Progenitor cell of endocrine pancreas (in vitro differentiated cells): Measurements from ENCODE around the gene LRP3. TPM values are rescaled to one million over a fixed set of nuclear protein-coding genes. Genes with fewer than 3 reads are reported as not detected.

Experiments
- DNase-seq: peaks from one replicate; pipeline ENCODE4 v3.0.0; 2021; ENCODE audit warnings: low spot score; ENCODE audit not compliant: unreplicated experiment
- H3K27ac Mint-ChIP-seq: 2 replicates; pipeline ENCODE4 v1.8.0; 2021; ENCODE audit warnings: mild to moderate bottlenecking, moderate library complexity, mixed read lengths
- H3K27me3 Mint-ChIP-seq: 2 replicates; pipeline ENCODE4 v1.8.0; 2021; ENCODE audit warnings: mixed read lengths
- H3K36me3 Mint-ChIP-seq: 2 replicates; pipeline ENCODE4 v1.8.0; 2022; ENCODE audit warnings: mixed read lengths; ENCODE audit not compliant: insufficient read depth
- H3K4me1 Mint-ChIP-seq: 2 replicates; pipeline ENCODE4 v1.8.0; 2021; ENCODE audit warnings: low read depth, mixed read lengths
- H3K4me3 Mint-ChIP-seq: 2 replicates; pipeline ENCODE4 v1.8.0; 2021; ENCODE audit warnings: low read depth, mild to moderate bottlenecking, moderate library complexity, mixed read lengths
- H3K9me3 Mint-ChIP-seq: 2 replicates; pipeline ENCODE4 v1.8.0; 2021; ENCODE audit warnings: low read depth, mixed read lengths
- total RNA-seq: library from RNA; stranded (reverse); gene quantifications from 2 replicates; pipeline ENCODE4 v1.2.1, GENCODE V29; 2021
- TF ChIP-seq, protein P1 (sequence below): fragments of 200-600 bp; sonication (generic); IDR thresholded peaks from one replicate; pipeline ENCODE4 v1.5.0; 2021; ENCODE audit warnings: antibody characterized with exemption, mild to moderate bottlenecking; ENCODE audit not compliant: unreplicated experiment

LRP3 gene
- total RNA-seq, 1 donor from 2014 or later: 51.2 TPM

DNA sequence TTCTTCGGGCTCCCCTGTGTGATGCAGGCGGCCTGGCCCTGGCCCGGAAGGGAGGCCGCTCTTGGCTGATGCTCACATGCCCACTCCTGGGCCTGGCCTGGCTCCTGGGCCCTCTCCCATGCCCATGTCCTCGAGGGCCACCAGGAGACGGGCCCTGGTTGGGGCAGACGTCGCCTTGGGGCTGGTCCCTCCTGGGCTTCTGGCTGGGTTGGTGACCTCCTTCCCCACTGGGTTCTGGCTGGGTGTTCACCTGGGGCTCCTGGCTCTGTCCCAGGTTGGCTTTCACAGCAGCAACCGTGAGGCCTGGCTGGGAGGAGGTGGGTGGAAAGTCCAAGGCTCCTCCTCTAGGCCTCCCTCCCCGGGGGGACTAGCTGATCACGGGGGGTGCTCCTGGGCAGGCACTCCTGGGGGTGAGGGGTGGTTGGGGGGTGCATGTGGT is 47.0 kb downstream of the LRP3 start:
- Mint-ChIP-seq H3K4me1 (no peaks in the 10 kb centered on the region), H3K27ac (no peak overlapping the region), H3K4me3 (no peak overlapping the region), H3K36me3 (no peaks in the 10 kb centered on the region), H3K9me3 (no peaks in the 10 kb centered on the region), H3K27me3 (peaks cover 8% of the 10 kb centered on the region)
- DNase-seq: no peak
- TF ChIP-seq, protein P1, sequence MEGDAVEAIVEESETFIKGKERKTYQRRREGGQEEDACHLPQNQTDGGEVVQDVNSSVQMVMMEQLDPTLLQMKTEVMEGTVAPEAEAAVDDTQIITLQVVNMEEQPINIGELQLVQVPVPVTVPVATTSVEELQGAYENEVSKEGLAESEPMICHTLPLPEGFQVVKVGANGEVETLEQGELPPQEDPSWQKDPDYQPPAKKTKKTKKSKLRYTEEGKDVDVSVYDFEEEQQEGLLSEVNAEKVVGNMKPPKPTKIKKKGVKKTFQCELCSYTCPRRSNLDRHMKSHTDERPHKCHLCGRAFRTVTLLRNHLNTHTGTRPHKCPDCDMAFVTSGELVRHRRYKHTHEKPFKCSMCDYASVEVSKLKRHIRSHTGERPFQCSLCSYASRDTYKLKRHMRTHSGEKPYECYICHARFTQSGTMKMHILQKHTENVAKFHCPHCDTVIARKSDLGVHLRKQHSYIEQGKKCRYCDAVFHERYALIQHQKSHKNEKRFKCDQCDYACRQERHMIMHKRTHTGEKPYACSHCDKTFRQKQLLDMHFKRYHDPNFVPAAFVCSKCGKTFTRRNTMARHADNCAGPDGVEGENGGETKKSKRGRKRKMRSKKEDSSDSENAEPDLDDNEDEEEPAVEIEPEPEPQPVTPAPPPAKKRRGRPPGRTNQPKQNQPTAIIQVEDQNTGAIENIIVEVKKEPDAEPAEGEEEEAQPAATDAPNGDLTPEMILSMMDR: no peak

DNA sequence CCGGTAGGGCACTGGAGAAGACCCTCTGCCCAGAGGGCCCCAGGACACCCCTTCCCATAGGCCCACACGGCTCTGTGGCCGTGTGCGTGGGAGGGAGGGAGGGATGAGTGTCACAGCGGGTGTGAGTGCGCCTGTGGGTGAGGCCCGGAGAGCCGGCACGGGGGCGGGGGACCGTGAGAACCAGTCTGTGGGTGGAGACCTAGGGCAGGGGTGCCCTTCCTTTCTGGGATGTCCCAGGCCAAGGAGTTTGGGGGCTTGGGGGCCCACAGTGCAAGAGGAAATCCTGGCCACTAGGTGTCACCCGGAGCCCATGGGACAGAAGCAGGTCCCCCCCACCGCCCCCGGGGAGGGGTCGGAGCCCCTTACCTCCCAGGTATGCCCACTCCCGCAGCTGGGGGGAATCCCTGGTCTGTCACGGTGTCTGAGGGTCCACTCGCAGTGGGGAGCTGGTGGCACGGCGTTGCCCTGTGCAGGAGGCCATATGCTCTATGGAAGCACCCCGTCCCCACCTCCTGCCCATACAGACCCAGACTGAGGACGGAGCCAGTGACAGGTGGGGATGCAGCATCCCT is 47.5 kb downstream of the LRP3 start:
- peaks cover 8% of the 10 kb centered on the region for H3K27me3 Mint-ChIP-seq
- no peak for DNase-seq
- H3K4me1 Mint-ChIP-seq: no peaks in the 10 kb centered on the region
- TF ChIP-seq, protein P1: peak; percentile 67
- no peak overlapping the region for H3K4me3 Mint-ChIP-seq
- no peak overlapping the region for H3K27ac Mint-ChIP-seq
- H3K36me3 Mint-ChIP-seq: no peaks in the 10 kb centered on the region
- no peaks in the 10 kb centered on the region for H3K9me3 Mint-ChIP-seq

DNA sequence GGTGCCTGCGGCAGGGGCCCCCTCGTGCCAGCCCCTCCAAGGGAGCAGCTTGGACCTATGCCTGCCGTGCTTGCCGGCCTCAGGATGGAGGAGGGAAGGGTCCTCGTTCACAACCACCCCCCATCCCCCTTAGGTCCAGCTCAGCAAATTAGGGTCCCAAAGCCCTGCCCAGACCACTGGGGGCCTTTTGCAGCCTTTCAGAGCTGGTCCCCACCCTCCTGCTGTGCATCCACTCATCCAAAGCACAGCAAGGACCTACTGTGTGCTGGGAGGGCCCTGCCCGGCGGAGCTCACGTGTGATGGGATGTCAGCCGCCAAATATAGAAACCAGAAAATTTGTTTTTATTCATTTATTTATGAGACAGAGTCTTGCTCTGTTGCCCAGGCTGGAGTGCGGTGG is 48.0 kb downstream of the LRP3 start:
- H3K4me1 Mint-ChIP-seq: peaks cover 1% of the 10 kb centered on the region
- H3K27ac Mint-ChIP-seq: no peak overlapping the region
- TF ChIP-seq, protein P1: no peak
- no peaks in the 10 kb centered on the region for H3K9me3 Mint-ChIP-seq
- H3K4me3 Mint-ChIP-seq: no peak overlapping the region
- H3K27me3 Mint-ChIP-seq: peaks cover 8% of the 10 kb centered on the region
- no peaks in the 10 kb centered on the region for H3K36me3 Mint-ChIP-seq
- DNase-seq: no peak

DNA sequence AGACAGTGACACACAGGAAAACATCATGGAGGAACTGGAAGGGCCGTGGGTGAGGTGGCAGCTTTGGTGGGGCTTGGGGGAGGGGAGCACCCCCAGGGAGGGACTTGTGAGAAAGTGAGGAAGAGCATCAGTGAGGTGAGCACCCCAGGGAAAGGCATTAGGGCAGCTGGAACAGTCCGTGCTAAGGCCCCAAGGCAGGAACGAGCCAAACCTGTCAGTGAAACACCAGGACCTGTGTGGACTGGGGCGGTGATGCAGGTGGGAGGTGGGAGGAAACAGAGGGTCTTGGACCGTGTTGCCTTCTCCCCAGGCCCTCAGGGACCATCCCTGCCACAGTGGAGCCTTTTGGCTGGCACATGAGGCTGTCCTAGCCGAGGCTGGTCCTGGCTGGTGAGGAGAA is 48.8 kb downstream of the LRP3 start:
- no peaks in the 10 kb centered on the region for H3K9me3 Mint-ChIP-seq
- peaks cover 3% of the 10 kb centered on the region for H3K4me1 Mint-ChIP-seq
- H3K4me3 Mint-ChIP-seq: no peak overlapping the region

DNA sequence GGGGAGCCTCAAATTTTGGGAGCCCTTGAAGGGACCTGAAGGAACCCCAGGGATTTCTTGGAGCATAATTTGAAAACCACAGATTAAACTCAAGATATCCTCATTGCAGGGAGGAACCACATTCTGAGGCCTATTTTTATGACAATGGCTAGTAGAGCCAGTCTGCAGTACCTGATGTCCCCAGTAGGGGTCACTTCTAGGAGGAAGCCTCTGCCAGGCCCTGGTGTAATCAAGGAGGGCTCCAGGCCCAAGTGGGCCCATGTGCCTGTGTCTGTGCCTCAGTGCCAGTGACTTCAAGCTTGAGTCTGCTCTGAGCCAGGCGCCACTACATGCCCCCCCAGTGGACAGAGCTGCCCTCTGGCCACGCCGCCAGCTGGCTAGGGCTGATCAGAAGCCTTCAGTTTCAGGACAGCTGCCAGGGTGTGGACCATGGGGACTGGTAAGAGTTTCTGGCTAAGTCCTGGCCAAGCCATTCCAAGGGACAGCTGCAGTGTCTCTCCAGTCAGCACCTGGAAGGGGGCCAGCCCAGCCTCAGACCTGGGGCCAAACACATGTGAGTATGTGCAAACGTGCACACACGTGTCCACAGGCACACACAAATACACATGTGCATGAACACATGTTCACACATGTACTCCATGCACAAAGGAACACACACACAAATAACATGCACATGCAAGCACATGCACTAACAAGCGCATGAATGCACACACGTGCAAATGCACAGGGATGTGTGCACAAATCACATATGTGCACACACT is 52.0 kb downstream of the LRP3 start:
- no peak for DNase-seq

More for the DNA sequence above, 48.8 kb downstream of the LRP3 start:
- TF ChIP-seq, protein P1: no peak
- no peak overlapping the region for H3K27ac Mint-ChIP-seq
- peaks cover 5% of the 10 kb centered on the region for H3K27me3 Mint-ChIP-seq
- H3K36me3 Mint-ChIP-seq: no peaks in the 10 kb centered on the region
- DNase-seq: no peak

More for the DNA sequence above, 52.0 kb downstream of the LRP3 start:
- no peak overlapping the region for H3K4me3 Mint-ChIP-seq
- H3K27ac Mint-ChIP-seq: no peak overlapping the region
- TF ChIP-seq, protein P1: peak; percentile 49
- H3K4me1 Mint-ChIP-seq: peaks cover 6% of the 10 kb centered on the region
- H3K9me3 Mint-ChIP-seq: no peaks in the 10 kb centered on the region
- H3K27me3 Mint-ChIP-seq: peaks cover 4% of the 10 kb centered on the region
- no peaks in the 10 kb centered on the region for H3K36me3 Mint-ChIP-seq
